ENCODE results near the gene CAPN12. TPM values are rescaled to one million over a fixed set of nuclear protein-coding genes. Genes with fewer than 3 reads are reported as not detected.

The CAPN12 gene
- total RNA-seq, 2 experiments from 2014 or later = 7.1 to 9.0 TPM

DNA sequence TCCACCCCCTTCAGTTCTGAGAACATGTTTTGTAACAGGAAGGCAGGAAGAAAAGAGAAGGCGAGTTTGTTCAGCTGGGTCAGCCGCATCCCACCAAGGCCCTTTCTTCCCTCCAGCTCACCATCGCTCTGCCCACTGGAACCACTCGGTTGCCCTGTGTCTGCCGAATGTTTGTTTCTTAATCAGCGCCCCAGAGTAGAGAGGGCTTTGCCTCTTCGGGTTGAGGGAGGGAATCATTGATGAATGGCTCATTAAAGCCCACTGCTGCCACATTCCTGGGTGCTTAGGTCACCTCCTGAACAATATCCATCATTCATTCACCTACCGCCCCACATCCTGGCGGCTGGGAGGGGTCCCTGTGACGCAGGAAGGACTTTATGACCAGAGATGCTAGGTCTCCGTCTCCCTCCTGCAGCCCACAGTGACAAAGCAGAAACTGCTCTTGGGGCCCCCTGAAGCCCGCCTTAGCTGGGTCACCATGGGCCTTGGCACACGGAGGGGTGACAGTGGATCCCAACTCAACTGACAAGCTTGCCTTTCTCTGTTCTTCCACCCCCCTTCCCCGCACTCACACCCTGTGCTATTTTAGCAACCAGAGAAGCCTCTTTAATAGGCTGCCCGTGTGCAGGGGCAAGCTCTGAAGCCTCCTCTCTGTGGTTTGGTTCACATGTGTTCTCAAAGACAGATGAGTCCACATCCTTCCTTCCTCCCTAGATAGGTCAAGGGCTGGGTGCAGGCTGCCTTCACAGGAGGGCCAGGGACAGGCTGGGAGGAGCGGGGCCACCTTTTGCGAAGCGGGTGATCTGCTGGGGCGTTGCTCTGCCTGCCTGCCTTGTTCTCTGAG, 50.7 kb downstream of the CAPN12 start:
- Mint-ChIP-seq H3K4me1 (ENCODE audit: low read depth) (peaks cover 71% of the 10 kb centered on the region), H3K4me3 (peak overlapping the region; percentile 33), H3K36me3 (peaks cover 1% of the 10 kb centered on the region), H3K27me3 (no peaks in the 10 kb centered on the region), H3K9me3 (no peaks in the 10 kb centered on the region), H3K27ac (peak overlapping the region; percentile 63)
- peak; percentile 51 for DNase-seq
- CTCF ChIA-PET = interaction anchor here (1.2 to 1.5 kb wide), 3 partner anchors 47 to 59 kb away, joined by 3 read pairs; partner anchors contain the start of gene ACTN4
- POLR2A ChIA-PET = interaction anchor here (1.3 kb wide), 1 partner anchor 46 kb away, joined by 6 read pairs; the partner anchor contains the start of gene ACTN4
- intact Hi-C loops (cut with micrococcal nuclease) = no loop called here

DNA sequence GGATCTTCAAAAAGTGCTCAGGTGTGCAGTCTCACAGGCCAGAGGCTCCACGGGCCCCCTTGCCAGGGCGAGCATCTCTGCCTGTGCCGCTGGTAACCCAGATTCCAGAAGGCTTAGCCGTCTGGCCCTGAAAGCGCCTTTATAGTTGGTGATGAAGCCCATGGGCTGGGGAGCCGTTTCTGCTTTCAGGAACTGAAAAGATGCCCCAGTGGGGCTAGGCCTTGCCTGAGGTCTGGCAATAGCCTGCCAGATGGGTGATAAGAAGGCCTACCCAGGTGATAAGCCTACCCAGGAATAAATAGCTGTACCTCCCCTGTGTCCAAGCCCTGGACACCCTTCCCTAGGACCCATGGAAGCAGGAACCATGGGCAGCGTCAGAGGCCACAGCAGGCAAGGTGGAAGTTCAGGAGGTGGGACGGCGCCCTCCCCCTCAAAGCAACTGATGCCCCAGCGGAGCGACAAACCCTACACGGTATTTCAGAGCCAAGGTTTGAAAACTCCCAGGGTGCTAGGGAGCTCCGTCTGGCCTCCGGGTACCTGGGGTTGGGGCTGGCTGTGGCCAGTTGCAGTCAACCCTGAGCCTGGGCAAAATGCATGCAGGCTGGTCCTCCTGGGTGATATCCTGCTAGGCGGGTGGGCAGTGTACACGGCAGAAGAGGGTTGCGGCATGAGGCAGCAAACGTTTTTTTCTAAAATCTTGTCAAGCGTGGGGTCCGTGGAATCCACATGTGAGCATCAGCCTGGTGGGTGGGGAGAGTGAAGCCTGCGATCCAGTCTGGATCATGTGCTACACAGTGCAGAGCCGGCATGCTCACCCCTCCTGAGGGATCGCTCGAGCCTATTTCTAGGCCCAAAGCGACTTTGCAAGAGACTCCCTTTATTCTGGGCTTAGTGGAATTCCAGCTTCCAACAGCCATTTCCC, 51.6 kb downstream of the CAPN12 start:
- Mint-ChIP-seq H3K36me3 (peaks cover 1% of the 10 kb centered on the region), H3K4me1 (ENCODE audit: low read depth) (peaks cover 64% of the 10 kb centered on the region), H3K4me3 (no peak overlapping the region), H3K9me3 (no peaks in the 10 kb centered on the region), H3K27me3 (no peaks in the 10 kb centered on the region), H3K27ac (peak overlapping the region; percentile 56)
- no peak for DNase-seq
- intact Hi-C loops (cut with micrococcal nuclease) = no loop called here
- ChIA-PET CTCF (interaction anchor here (1.2 to 1.5 kb wide), 2 partner anchors 57 to 58 kb away, joined by 3 read pairs; no protein-coding TSS in a partner anchor), POLR2A (no interaction called here)

DNA sequence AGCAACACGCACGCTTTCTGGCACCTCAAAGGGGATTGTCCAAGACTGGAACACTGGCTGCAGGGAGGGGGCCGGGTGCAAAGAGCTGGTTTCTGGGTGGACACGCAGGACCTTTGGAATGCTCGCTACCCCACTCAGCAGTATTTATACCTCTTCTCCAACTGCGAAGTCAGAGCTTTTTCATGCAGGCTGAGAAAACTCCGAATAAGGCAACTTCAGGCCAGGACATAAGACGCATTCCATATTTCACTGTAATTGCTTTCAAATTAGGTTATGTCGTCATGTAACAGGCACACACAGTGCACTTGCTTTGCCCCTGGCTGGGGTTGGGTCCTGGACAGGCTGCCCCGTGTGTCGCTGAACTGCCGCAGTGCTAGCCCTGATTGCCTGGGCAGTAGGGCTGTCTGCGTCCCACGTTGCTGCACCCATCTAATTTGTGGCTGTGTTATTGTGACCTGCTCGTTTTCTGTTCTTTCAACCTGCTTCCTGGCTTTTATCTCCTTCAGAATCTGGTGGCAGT, 52.3 kb downstream of the CAPN12 start:
- Mint-ChIP-seq H3K36me3 (peaks cover 1% of the 10 kb centered on the region), H3K27me3 (no peaks in the 10 kb centered on the region), H3K27ac (no peak overlapping the region), H3K4me1 (ENCODE audit: low read depth) (peaks cover 65% of the 10 kb centered on the region), H3K9me3 (no peaks in the 10 kb centered on the region), H3K4me3 (no peak overlapping the region)
- ChIA-PET CTCF (no interaction called here), POLR2A (no interaction called here)
- no peak for DNase-seq
- intact Hi-C loops (cut with micrococcal nuclease) = no loop called here

DNA sequence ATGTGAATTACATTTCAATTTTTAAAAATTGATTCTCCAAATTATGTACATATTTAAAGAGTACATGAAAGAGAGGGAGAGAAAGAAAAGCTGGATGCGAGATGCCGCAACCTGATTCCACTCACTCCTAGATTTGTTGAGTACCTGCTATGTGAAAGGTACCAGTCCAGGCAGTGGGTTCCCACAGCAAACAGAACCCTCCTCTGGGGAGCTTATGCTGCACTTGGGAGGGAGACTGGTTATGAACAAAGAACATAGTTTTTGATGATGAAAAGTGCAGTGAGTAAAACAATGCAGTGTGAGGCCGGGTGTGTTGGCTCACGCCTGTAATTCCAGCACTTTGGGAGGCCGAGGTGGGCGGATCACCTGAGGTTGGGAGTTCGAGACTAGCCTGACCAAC, 53.4 kb downstream of the CAPN12 start:
- H3K4me3 Mint-ChIP-seq = no peak overlapping the region
- H3K4me1 Mint-ChIP-seq (ENCODE audit: low read depth) = peaks cover 66% of the 10 kb centered on the region
- H3K36me3 Mint-ChIP-seq = peaks cover 1% of the 10 kb centered on the region
- intact Hi-C loops (cut with micrococcal nuclease) = no loop called here
- POLR2A ChIA-PET = no interaction called here
- H3K27ac Mint-ChIP-seq = no peak overlapping the region
- H3K27me3 Mint-ChIP-seq = no peaks in the 10 kb centered on the region
- no peaks in the 10 kb centered on the region for H3K9me3 Mint-ChIP-seq
- CTCF ChIA-PET = interaction anchor here (1.3 kb wide), 2 partner anchors 54 to 239 kb away, joined by 3 to 4 read pairs; partner anchors contain the start of genes MRPS12 and SARS2
- no peak for DNase-seq

DNA sequence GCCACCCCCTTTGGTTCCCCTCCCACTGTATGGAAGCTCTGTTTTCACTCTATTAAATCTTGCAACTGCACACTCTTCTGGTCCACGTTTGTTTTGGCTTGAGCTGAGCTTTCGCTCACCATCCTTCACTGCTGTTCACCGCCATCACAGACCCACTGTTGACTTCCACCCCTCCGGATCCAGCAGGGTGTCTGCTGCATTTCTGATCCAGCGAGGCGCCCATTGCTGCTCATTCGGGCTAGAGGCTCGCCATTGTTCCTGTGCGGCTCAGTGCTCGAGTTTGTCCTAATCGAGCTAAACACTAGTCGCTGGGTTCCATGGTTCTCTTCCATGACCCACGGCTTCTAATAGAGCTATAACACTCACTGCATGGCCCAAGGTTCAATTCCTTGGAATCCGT, 54.1 kb downstream of the CAPN12 start:
- peaks cover 66% of the 10 kb centered on the region for H3K4me1 Mint-ChIP-seq (ENCODE audit: low read depth)
- no peak overlapping the region for H3K4me3 Mint-ChIP-seq

DNA sequence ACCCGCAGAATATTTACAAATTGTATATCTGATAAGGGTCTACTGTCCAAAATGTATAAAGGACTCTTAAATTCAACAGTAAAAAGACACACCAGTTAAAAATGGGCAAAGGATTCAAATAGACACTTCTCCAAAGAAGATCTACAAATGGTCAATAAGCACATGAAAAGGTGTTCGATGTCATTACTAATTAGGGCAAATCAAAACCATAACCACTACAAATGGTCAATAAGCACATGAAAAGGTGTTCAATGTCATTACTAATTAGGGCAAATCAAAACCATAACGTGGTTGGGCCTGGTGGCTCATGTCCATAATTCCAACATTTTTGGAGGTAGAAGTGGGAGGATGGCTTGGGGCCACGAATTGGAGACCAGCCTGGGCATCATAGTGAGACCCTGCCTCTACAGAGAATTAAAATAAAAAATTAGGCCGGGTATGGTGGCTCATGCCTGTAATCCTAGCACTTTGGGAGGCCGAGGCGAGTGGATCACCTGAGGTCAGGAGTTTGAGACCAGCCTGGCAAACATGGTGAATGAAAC, 56.4 kb downstream of the CAPN12 start:
- intact Hi-C loops (cut with micrococcal nuclease) = loop anchor here (10.0 kb wide), 1 partner anchor 53 kb away; no protein-coding TSS in a partner anchor
- ChIA-PET CTCF (no interaction called here), POLR2A (no interaction called here)
- no peak for DNase-seq
- H3K4me3 Mint-ChIP-seq = no peak overlapping the region
- H3K9me3 Mint-ChIP-seq = peaks cover under 1% of the 10 kb centered on the region
- H3K27me3 Mint-ChIP-seq = no peaks in the 10 kb centered on the region
- no peak overlapping the region for H3K27ac Mint-ChIP-seq
- H3K4me1 Mint-ChIP-seq (ENCODE audit: low read depth) = peaks cover 67% of the 10 kb centered on the region
- H3K36me3 Mint-ChIP-seq = peaks cover 1% of the 10 kb centered on the region

More for the DNA sequence above, 54.1 kb downstream of the CAPN12 start:
- no peak for DNase-seq
- ChIA-PET CTCF (interaction anchor here (0.7 to 1.3 kb wide), 4 partner anchors 53 to 240 kb away, joined by 3 to 4 read pairs (median 3); partner anchors contain the start of genes EIF3K, MRPS12 and SARS2), POLR2A (interaction anchor here (0.5 kb wide), 2 partner anchors 37 to 167 kb away, joined by 4 read pairs; no protein-coding TSS in a partner anchor)
- Mint-ChIP-seq H3K27me3 (no peaks in the 10 kb centered on the region), H3K9me3 (no peaks in the 10 kb centered on the region), H3K27ac (no peak overlapping the region), H3K36me3 (peaks cover 1% of the 10 kb centered on the region)
- intact Hi-C loops (cut with micrococcal nuclease) = no loop called here

DNA sequence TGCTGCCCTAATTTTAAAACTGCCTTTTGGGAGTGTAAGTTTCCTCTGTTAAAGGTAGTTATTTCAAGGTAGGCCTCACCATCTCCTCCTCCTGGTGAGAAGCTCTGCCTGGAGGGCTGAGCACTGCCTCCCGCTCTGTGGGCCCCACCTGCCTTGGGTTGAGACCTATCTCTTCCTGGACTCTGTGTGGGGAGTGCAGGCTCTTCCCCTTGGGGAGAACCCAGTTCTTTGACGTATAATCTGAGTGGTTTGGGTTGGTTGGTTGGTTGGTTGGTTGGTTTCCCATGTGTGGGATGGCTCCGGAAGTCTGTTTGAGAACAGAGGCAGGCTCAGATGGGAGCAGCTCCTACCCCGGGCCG, 57.8 kb downstream of the CAPN12 start:
- intact Hi-C loops (cut with micrococcal nuclease) = loop anchor here (1.0 to 10.0 kb wide), 2 partner anchors 31 to 52 kb away; no protein-coding TSS in a partner anchor
- Mint-ChIP-seq H3K9me3 (peaks cover 4% of the 10 kb centered on the region), H3K4me3 (peak overlapping the region; percentile 41), H3K27ac (peak overlapping the region; percentile 88), H3K4me1 (ENCODE audit: low read depth) (peaks cover 65% of the 10 kb centered on the region), H3K36me3 (peaks cover 1% of the 10 kb centered on the region), H3K27me3 (no peaks in the 10 kb centered on the region)
- peak; percentile 69 for DNase-seq
- ChIA-PET POLR2A (interaction anchor here (0.6 to 0.9 kb wide), 3 partner anchors 30 to 62 kb away, joined by 3 to 6 read pairs (median 4); partner anchors contain the start of gene ACTN4), CTCF (interaction anchor here (0.8 to 1.7 kb wide), 7 partner anchors 27 to 284 kb away, joined by 4 to 10 read pairs (median 5); partner anchors contain the start of genes FAM98C, MRPS12 and SARS2)

DNA sequence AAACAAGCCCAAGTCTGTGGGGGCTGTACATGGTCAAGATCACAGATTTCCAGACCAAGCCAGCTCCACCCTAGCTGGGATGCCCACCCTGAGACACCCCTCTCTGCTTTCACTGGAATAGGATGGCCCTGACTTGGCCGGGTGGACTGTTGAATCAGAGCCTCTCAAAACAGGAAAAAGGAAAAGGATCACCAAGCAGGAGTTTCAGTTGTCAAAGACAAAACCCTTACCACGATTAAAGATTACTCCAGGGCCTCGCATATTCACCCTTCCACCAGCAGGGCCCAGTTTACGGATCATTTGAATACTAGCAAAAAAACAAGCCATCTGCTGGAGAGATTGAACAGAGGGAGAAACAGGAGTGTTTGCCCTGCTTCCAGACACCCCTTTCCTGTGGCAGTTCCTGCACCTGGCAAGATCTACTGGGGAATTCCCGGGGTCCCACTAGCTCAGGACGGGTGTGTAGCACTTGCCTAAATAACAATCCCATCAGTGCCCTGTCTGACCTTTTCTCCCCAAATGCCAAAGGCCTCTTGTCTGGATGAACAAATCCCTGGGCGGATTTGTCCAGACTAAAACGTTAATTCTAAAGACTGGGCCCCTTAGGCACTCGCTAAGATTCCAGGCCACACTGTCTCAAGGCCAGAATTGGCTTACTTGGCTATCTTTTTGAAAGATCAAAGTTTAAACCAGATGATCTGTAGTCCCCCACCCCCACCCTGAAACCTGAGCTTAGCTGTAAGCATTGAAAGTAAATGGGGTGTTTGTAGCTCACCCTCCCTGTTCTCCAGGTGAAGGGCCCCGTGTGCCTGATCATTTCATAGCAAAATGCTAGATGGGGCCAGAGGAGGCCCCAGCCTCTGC, 58.4 kb downstream of the CAPN12 start:
- peaks cover 71% of the 10 kb centered on the region for H3K4me1 Mint-ChIP-seq (ENCODE audit: low read depth)
- H3K27ac Mint-ChIP-seq = peak overlapping the region; percentile 88
- H3K27me3 Mint-ChIP-seq = no peaks in the 10 kb centered on the region
- DNase-seq = peak; percentile 34
- CTCF ChIA-PET = interaction anchor here (0.8 to 1.7 kb wide), 9 partner anchors 17 to 283 kb away, joined by 3 to 10 read pairs (median 5); partner anchors contain the start of genes FAM98C, MRPS12 and SARS2
- H3K4me3 Mint-ChIP-seq = peak overlapping the region; percentile 41
- H3K36me3 Mint-ChIP-seq = peaks cover 1% of the 10 kb centered on the region
- intact Hi-C loops (cut with micrococcal nuclease) = loop anchor here (1.0 to 10.0 kb wide), 2 partner anchors 31 to 51 kb away; no protein-coding TSS in a partner anchor
- peaks cover 4% of the 10 kb centered on the region for H3K9me3 Mint-ChIP-seq
- POLR2A ChIA-PET = interaction anchor here (0.6 to 0.9 kb wide), 3 partner anchors 29 to 62 kb away, joined by 3 to 6 read pairs (median 4); partner anchors contain the start of gene ACTN4

DNA sequence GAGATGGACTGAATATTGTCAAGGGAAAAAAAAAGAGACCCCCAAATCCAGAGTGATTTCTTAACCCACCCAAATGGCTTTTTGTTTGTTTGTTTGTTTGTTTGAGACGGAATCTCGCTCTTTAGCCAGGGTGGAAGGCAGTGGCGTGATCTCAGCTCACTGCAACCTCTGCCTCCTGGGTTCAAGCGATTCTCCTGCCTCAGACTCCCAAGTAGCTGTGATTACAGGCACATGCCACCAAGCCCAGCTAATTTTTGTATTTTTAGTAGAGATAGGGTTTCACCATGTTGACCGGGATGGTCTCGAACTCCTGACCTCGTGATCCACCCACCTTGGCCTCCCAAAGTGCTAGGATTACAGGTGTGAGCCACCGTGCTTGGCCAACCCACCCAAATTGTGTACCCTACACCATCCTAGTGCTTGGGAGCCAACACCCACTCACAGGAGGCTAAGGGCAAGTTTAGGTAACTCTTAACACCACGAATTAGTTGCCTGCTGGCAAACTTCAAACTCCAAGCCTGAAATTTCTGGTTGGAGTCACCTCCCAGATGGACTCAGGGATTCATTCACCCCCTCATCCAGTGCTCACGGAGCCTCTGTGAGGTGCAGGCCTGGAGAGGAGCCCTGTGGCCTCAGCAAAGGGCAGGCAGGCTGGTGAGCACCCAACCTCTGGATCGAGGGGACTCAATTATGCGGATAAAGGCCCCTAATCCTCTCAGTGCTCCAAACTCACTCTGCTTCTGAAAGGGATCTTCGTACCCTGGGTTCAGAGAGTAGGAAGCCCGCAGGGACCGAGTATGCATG, 59.2 kb downstream of the CAPN12 start:
- peaks cover 4% of the 10 kb centered on the region for H3K9me3 Mint-ChIP-seq
- ChIA-PET POLR2A (no interaction called here), CTCF (interaction anchor here (1.0 to 1.7 kb wide), 3 partner anchors 16 to 51 kb away, joined by 5 to 10 read pairs (median 5); no protein-coding TSS in a partner anchor)
- intact Hi-C loops (cut with micrococcal nuclease) = loop anchor here (5.0 to 10.0 kb wide), 2 partner anchors 50 to 258 kb away; partner anchors contain the start of gene RASGRP4
- H3K4me1 Mint-ChIP-seq (ENCODE audit: low read depth) = peaks cover 75% of the 10 kb centered on the region
- peaks cover 1% of the 10 kb centered on the region for H3K36me3 Mint-ChIP-seq
- no peaks in the 10 kb centered on the region for H3K27me3 Mint-ChIP-seq
- H3K27ac Mint-ChIP-seq = peak overlapping the region; percentile 81
- DNase-seq = no peak
- H3K4me3 Mint-ChIP-seq = no peak overlapping the region
